ENCODE measurements around the gene FGFRL1. TPM values are rescaled to one million over a fixed set of nuclear protein-coding genes. Genes with fewer than 3 reads are reported as not detected.
A peak's percentile ranks its signal among the peaks of the same experiment; 100 is the strongest.

The FGFRL1 gene
- total and polyA plus RNA-seq, 2 experiments from 2014 or later: 10.8 to 58.7 TPM

DNA sequence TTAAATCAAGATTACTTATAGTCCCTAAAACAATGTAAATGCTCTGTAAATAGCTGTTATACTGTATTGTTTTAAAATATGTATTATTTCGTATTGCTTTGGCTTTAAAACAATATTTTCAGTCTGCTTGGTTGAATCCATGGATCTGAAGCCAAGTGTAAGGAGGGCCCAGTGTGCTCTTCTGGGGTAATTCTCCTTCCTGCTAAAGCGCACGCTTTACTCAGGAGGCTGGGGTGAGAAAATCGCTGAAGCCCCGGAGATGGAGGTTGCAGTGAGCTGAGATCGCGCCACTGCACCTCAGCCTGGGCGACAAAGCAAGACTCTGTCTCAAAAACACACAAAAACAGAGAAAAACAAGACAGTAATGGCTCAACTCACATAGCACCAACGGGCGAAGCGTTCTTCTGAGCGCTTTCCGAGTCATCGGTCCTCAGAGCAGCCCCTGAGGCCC is 25.0 kb upstream of the FGFRL1 start:
- Histone ChIP-seq H3K4me3 (peak overlapping the region; percentile 79), H3K79me2 (ENCODE audit: insufficient read depth) (no peaks in the 10 kb centered on the region), H3K36me3 (ENCODE audit: low read depth) (no peaks in the 10 kb centered on the region), H4K20me1 (ENCODE audit: insufficient read depth) (no peaks in the 10 kb centered on the region), H3K9ac (peak overlapping the region; percentile 78), H3K27me3 (replicated peaks; ENCODE audit: insufficient read depth) (no peaks in the 10 kb centered on the region), H3K4me2 (ENCODE audit: unreplicated experiment) (peak overlapping the region; percentile 81), H2AFZ (peak overlapping the region; percentile 86), H3K9me2 (ENCODE audit: insufficient read depth) (no peaks in the 10 kb centered on the region), H3K9me3 (ENCODE audit: low read depth) (no peaks in the 10 kb centered on the region), H3F3A (ENCODE audit: insufficient read depth) (0 out of 2 replicates have a peak, but pooled peaks cover 10% of the 10 kb centered on the region), H3K4me1 (ENCODE audit: insufficient read depth) (peaks cover 17% of the 10 kb centered on the region), H3K27ac (peak overlapping the region; percentile 42; the same call in 1 of the 2 replicates)
- DNase-seq: no peak
- in situ Hi-C loops (cut with MboI): no loop called here
- TF ChIP-seq EZH2phosphoT487 (IDR thresholded peaks at IDR 0.05; ENCODE audit: insufficient read depth, low read depth) (no peak), EZH2 (IDR thresholded peaks at IDR 0.05; ENCODE audit: insufficient read depth, poor library complexity, severe bottlenecking) (no peak)
- WGBS, 2 experiments (ENCODE audit: low coverage in 1 of 2, low lambda C conversion rate in 2 of 2, missing lambda C conversion rate in 2 of 2): 1 to 2% methylated on average over 13 to 14 of the region's 14 CpGs

DNA sequence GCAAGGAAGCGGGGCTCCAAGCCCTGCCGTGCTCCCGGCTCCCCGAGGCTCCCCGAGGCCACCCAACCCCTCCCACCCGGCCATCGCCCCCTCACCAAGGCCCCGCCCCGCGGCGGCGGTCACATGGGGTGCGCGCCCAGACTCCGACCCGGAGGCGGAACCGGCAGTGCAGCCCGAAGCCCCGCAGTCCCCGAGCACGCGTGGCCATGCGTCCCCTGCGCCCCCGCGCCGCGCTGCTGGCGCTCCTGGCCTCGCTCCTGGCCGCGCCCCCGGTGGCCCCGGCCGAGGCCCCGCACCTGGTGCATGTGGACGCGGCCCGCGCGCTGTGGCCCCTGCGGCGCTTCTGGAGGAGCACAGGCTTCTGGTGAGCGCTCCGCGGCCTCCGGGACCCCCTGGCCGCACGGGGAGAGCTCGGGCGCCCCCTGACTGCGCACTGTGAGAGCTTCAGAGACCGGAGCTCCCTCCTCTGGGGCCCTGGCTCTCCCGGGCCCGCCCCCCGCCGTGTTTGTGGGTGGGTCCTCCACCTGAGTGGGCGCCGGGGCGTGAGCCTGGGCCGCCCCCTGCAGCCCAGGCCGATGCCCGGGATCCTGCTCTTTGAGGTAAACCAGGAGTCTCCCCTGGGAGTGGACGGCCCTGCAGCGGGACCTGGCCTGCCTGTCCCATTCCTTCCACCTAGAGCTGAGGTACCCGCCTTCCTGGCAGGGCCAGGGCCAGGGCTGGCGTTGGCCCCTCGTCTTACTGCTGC is 24.4 kb upstream of the FGFRL1 start, which contains the start of gene IDUA:
TSS of gene IDUA (plus strand) at position 166 of the 745 bp plus-strand sequence. CDS start at position 207, 41 bp downstream.
- Histone ChIP-seq H3K27ac (peak within 1 kb of the TSS; percentile 42), H3K4me2 (ENCODE audit: unreplicated experiment) (peak within 1 kb of the TSS; percentile 81), H3K9me3 (ENCODE audit: low read depth) (no peaks in the 10 kb centered on the region), H3K4me3 (peak within 1 kb of the TSS; percentile 79), H3K9ac (peak within 1 kb of the TSS; percentile 78), H3K9me2 (ENCODE audit: insufficient read depth) (no peaks in the 10 kb centered on the region), H3K79me2 (ENCODE audit: insufficient read depth) (no peaks in the 10 kb centered on the region), H3F3A (ENCODE audit: insufficient read depth) (0 out of 2 replicates have a peak, but pooled peaks cover 10% of the 10 kb centered on the region), H4K20me1 (ENCODE audit: insufficient read depth) (no peaks in the 10 kb centered on the region), H2AFZ (peak within 1 kb of the TSS; percentile 86), H3K36me3 (ENCODE audit: low read depth) (no peaks in the 10 kb centered on the region), H3K4me1 (ENCODE audit: insufficient read depth) (peaks cover 17% of the 10 kb centered on the region), H3K27me3 (replicated peaks; ENCODE audit: insufficient read depth) (no peaks in the 10 kb centered on the region)
- TF ChIP-seq EZH2phosphoT487 (IDR thresholded peaks at IDR 0.05; ENCODE audit: insufficient read depth, low read depth) (no peak), EZH2 (IDR thresholded peaks at IDR 0.05; ENCODE audit: insufficient read depth, poor library complexity, severe bottlenecking) (no peak)
- peak; percentile 90 for DNase-seq
- in situ Hi-C loops (cut with MboI): no loop called here
- WGBS, 2 experiments (ENCODE audit: low coverage in 1 of 2, low lambda C conversion rate in 2 of 2, missing lambda C conversion rate in 2 of 2): 0 to 2% methylated on average over 52 to 55 of the region's 69 CpGs

DNA sequence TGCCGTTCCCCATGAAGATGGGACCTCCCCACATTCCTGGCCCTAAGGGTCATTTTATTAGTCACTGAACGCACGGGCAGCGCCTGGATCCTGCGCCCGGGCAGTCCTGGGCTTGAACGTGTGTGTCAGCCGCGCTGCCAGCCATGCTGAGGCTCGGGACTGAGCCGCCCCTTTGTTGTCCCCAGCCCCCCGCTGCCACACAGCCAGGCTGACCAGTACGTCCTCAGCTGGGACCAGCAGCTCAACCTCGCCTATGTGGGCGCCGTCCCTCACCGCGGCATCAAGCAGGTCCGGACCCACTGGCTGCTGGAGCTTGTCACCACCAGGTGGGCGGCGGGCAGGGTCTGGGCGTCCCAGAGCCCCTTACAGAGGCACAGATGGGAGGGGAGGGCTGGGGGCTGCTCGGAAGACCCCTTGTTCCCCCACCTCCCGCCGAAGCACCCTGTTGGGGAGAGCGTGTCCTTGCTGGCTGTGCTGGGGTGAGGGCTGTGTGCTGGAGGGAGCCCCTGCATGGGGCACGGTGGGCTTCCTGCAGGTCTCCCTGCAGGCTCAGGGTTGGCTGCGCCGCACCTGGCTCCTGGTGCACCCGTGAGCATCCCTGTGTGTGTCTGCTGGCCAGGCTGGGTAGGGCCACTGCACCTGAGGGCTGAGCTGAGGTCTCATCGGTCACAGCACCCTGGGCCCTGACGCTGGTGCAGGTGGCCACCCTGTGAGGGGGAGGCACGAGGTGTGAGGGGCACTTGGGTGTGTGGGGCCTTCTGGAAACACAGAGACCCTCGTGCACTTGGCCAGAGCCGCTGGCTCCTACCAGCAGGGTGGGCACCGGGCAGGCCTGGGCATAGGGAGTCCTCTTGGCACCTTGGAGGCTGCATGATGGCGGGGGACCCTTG is 23.6 kb upstream of the FGFRL1 start:
- peak overlapping the region; percentile 86 for H2AFZ ChIP-seq
- DNase-seq: peak; percentile 86
- H3K9ac ChIP-seq: peak overlapping the region; percentile 78

More for the DNA sequence above, 23.6 kb upstream of the FGFRL1 start:
- no peaks in the 10 kb centered on the region for H3K9me3 ChIP-seq (ENCODE audit: low read depth)
- no peaks in the 10 kb centered on the region for H4K20me1 ChIP-seq (ENCODE audit: insufficient read depth)
- 65 to 66% methylated on average over 32 to 35 of the region's 37 CpGs for WGBS, 2 experiments (ENCODE audit: low coverage in 1 of 2, low lambda C conversion rate in 2 of 2, missing lambda C conversion rate in 2 of 2)
- no peaks in the 10 kb centered on the region for H3K36me3 ChIP-seq (ENCODE audit: low read depth)
- peaks cover 17% of the 10 kb centered on the region for H3K4me1 ChIP-seq (ENCODE audit: insufficient read depth)
- TF ChIP-seq EZH2phosphoT487 (IDR thresholded peaks at IDR 0.05; ENCODE audit: insufficient read depth, low read depth): no peak
- TF ChIP-seq EZH2 (IDR thresholded peaks at IDR 0.05; ENCODE audit: insufficient read depth, poor library complexity, severe bottlenecking): no peak
- in situ Hi-C loops (cut with MboI): no loop called here
- H3K27me3 ChIP-seq (replicated peaks; ENCODE audit: insufficient read depth): no peaks in the 10 kb centered on the region
- H3F3A ChIP-seq (ENCODE audit: insufficient read depth): 0 out of 2 replicates have a peak, but pooled peaks cover 10% of the 10 kb centered on the region
- no peaks in the 10 kb centered on the region for H3K9me2 ChIP-seq (ENCODE audit: insufficient read depth)
- no peaks in the 10 kb centered on the region for H3K79me2 ChIP-seq (ENCODE audit: insufficient read depth)
- H3K27ac ChIP-seq: peak overlapping the region; percentile 42; the same call in 1 of the 2 replicates
- H3K4me3 ChIP-seq: peak overlapping the region; percentile 79
- H3K4me2 ChIP-seq (ENCODE audit: unreplicated experiment): peak overlapping the region; percentile 81

All from GM23248 (cell line).